Mesodermal cell (in vitro differentiated cells): Measurements from ENCODE around the gene ALS2.
"Not testable (repeated sequence)": the region's sequence is repeated elsewhere in the genome, so short reads cannot be mapped to it uniquely, and the experiment has no call there.

Source experiments
- H3K27ac ChIP-seq: 2 replicates; pipeline ENCODE4 v1.7.0; 2013; ENCODE audit warnings: mild to moderate bottlenecking, low read depth, low read length, moderate library complexity; ENCODE audit not compliant: severe bottlenecking
- H3K36me3 ChIP-seq: 2 replicates; pipeline ENCODE4 v1.7.1; 2013; ENCODE audit warnings: mild to moderate bottlenecking, low read length, moderate library complexity; ENCODE audit not compliant: control insufficient read depth, insufficient read depth
- H3K4me1 ChIP-seq: one replicate; pipeline ENCODE4 v1.7.1; 2013; ENCODE audit warnings: mild to moderate bottlenecking, low read length; ENCODE audit not compliant: insufficient read depth, control insufficient read depth, poor library complexity, severe bottlenecking
- H3K4me3 ChIP-seq: 2 replicates; pipeline ENCODE4 v1.7.0; 2013; ENCODE audit warnings: low read length, control low read depth, mild to moderate bottlenecking; ENCODE audit not compliant: insufficient read depth, poor library complexity, severe bottlenecking; ENCODE audit errors: extremely low read depth
- H3K9me3 ChIP-seq: 2 replicates; pipeline ENCODE4 v1.7.1; 2013; ENCODE audit warnings: mild to moderate bottlenecking, low read length, moderate library complexity; ENCODE audit not compliant: control insufficient read depth
- WGBS, 2 experiments: methylation state at CpG; one replicate each; pipeline ENCODE4 v1.1.5; 2013; ENCODE audit warnings: missing lambda C conversion rate in 2 of 2; ENCODE audit not compliant: insufficient coverage in 2 of 2; 5-methylcytosine and 5-hydroxymethylcytosine counted together

Gene ALS2

GRCh38 chr2:201808027-201808426, 27.3 kb upstream of the ALS2 start:
- Histone ChIP-seq H3K27ac (no peak overlapping the region), H3K4me1 (peaks cover 16% of the 10 kb centered on the region), H3K36me3 (no peaks in the 10 kb centered on the region), H3K4me3 (no peak overlapping the region), H3K9me3 (no peaks in the 10 kb centered on the region)
- 67 to 84% methylated on average over 1 to 2 of the region's 2 CpGs for WGBS, 2 experiments

GRCh38 chr2:201807452-201807999, 26.8 kb upstream of the ALS2 start:
- 46 to 48% methylated on average over 3 to 7 of the region's 8 CpGs for WGBS, 2 experiments
- H3K4me1 ChIP-seq, result peaks cover 16% of the 10 kb centered on the region
- H3K27ac ChIP-seq, result no peak overlapping the region
- no peaks in the 10 kb centered on the region for H3K9me3 ChIP-seq
- no peak overlapping the region for H3K4me3 ChIP-seq
- H3K36me3 ChIP-seq, result no peaks in the 10 kb centered on the region

DNA sequence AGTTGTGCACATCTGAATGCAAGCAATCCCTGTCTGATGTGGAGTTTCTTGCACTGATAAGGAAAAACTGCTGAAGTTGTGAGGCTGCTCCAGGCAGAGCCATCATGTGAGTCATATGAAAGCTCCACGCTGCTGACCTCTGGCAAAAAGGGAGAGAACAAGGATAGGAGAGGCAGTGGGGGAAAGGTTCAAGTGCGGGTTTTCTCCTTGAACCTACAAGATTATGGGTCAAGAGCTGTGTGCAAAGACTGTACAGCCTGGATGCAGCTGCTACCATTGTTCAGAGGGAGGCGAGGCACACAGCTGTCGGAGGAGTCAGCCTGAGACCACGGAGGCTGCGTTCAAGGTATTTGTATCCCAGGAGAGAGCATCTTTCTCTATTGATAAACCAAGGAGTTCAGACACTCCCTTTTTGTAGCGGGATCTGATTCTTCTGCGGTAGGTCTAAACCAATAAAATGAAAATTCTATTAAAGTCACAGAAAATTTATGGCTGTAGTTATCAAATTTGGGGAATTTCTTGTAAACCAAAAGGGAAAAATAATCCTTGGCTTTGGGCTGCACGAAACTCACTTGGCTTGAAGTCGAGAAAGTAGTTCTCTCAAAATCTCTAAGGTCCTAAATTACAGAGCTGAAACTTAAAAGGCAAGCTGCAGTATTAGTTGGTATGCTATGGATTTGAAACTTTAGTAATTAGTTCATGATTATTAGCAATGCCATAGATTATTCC, 25.9 kb upstream of the ALS2 start, which contains the start of gene CDK15:
Gene CDK15 (plus strand): TSS at position 96 of the 729 bp plus-strand sequence. CDS start 128 bp downstream, at position 224.
- Histone ChIP-seq H3K36me3 (no peaks in the 10 kb centered on the region), H3K4me3 (no peak within 1 kb of the TSS), H3K9me3 (no peaks in the 10 kb centered on the region), H3K4me1 (peaks cover 16% of the 10 kb centered on the region), H3K27ac (no peak within 1 kb of the TSS)
- 74 to 90% methylated on average over 4 to 6 of the region's 10 CpGs for WGBS, 2 experiments

DNA sequence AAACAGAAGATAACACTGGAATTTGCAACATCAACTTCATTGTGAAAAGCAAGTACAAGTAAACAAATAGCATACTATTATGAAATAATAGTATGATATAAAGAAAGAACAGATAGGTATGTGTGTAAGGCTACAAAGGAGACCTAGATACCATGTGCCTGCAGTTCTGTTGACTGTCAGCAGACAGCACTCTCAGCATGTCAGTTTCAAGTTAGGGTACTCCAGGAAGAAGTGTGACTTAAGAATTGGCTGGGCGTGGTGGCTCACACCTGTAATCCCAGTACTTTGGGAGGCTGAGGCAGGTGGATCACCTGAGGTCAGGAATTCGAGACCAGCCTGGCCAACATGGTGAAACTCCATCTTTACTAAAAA, 18.2 kb upstream of the ALS2 start:
- not testable (repeated sequence) for H3K4me3 ChIP-seq, H3K4me1 ChIP-seq, H3K9me3 ChIP-seq, H3K27ac ChIP-seq, H3K36me3 ChIP-seq
- WGBS, 2 experiments, result 83% methylated on average over 1 of the region's 2 CpGs; no CpG with 5 or more reads in 1 of the 2 experiments

DNA sequence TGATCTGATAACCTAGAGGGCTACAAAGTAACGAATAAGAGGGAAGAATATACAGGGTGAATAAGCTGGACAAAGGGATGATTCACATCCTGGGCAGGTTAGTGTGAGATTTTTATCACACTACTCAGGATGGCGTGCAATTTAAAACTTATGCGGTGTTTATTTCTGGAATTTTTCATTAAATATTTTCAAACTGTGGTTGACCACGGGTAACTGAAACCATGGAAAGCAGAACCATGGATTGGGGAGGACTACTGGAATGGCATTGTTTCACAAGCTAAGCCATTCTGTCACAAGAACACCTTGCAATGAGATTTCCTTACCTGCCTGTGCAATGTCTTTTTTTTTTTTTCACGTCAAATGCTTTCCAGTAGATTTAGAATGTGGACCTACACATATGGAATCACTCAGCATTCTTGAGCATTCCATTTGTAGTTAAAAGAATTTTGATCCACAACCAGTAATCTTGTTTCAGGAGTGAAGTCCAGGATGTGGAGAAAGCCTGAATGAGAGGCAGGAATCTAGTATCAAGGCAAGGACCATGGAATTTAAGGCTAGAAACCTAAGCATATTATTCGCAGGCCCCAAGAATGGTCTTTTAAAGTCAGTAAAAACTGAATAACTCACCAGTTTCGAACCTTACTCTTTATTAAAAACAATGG, 17.6 kb upstream of the ALS2 start:
- Histone ChIP-seq H3K4me3 (no peak overlapping the region), H3K27ac (no peak overlapping the region), H3K9me3 (no peaks in the 10 kb centered on the region), H3K36me3 (no peaks in the 10 kb centered on the region), H3K4me1 (peaks cover 9% of the 10 kb centered on the region)
- 85 to 95% methylated on average over 3 to 6 of the region's 7 CpGs for WGBS, 2 experiments

GRCh38 chr2:201797175-201797840, 16.6 kb upstream of the ALS2 start:
- H3K36me3 ChIP-seq, result no peaks in the 10 kb centered on the region
- no peaks in the 10 kb centered on the region for H3K9me3 ChIP-seq
- no peak overlapping the region for H3K27ac ChIP-seq
- 80% methylated on average over 2 of the region's 5 CpGs; no CpG with 5 or more reads in 1 of the 2 experiments for WGBS, 2 experiments
- peaks cover 9% of the 10 kb centered on the region for H3K4me1 ChIP-seq
- H3K4me3 ChIP-seq, result no peak overlapping the region

DNA sequence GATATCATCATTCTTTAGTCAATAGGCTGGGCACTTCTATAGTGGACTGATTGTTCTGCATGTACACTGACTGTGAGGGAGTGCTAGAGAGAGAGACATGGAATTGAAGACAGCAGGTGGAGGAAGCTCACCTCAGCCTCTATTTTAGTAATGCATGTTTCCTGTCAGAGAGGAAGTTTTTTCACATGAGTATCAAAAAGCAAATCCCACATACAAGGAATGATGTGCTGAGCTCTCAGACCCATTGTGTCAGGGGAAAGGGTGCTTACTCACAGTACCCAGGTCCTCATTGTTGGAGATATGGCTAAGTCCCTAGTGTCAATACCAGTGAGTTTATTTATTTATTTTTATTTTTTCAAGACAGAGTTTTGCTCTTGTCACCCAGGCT, 15.7 kb upstream of the ALS2 start:
- Histone ChIP-seq H3K36me3 (no peaks in the 10 kb centered on the region), H3K9me3 (no peaks in the 10 kb centered on the region), H3K4me1 (peaks cover 9% of the 10 kb centered on the region), H3K27ac (no peak overlapping the region), H3K4me3 (no peak overlapping the region)

GRCh38 chr2:201795607-201796477, 15.1 kb upstream of the ALS2 start:
- H3K9me3 ChIP-seq, result no peaks in the 10 kb centered on the region
- no peaks in the 10 kb centered on the region for H3K36me3 ChIP-seq
- H3K4me3 ChIP-seq, result no peak overlapping the region
- 0 to 50% methylated on average over 2 of the region's 5 CpGs for WGBS, 2 experiments
- H3K27ac ChIP-seq, result no peak overlapping the region
- H3K4me1 ChIP-seq, result peaks cover 9% of the 10 kb centered on the region

DNA sequence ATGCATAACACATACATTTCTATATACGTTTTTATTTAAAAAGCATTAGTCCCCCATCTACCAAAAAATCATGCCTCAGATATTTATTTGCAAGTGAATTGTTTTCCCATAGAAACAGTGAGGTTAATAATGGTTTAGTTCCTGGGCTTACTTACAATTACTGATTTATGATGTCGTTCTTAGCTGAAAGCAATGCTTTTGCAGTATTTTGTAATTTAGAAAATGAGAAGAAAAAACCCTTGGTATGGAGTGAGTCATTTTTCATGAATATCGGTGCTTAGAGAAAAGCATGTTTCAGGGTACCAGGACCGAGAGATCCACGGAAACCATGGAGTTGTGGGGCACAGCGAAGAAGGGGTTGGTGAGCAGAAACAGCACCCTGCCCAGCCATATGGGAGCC, 13.6 kb upstream of the ALS2 start:
- peaks cover 9% of the 10 kb centered on the region for H3K4me1 ChIP-seq
- no peaks in the 10 kb centered on the region for H3K9me3 ChIP-seq
- WGBS, 2 experiments, result 84 to 95% methylated on average over 3 to 4 of the region's 6 CpGs
- H3K4me3 ChIP-seq, result no peak overlapping the region
- H3K27ac ChIP-seq, result no peak overlapping the region
- no peaks in the 10 kb centered on the region for H3K36me3 ChIP-seq

DNA sequence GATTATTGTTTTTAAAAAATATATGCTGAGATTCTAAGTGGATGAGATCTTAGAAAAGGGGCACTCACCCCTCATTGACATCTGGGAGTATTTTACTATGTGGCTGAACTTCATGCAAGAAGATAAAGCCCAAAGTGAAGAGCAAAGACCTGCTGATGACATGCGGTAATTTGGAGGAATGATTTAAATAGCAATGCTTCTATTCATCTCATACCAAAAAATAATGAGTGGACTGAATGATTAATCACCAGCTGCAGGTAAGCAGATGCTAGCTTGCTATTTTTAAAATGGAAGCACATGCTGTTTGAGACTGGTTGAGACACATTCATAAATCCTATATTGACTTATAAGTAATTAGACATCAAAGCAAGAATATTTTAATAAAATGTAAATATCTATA, 12.9 kb upstream of the ALS2 start:
- no CpG with 5 or more reads among the region's 1 CpG for WGBS, 2 experiments
- peaks cover 9% of the 10 kb centered on the region for H3K4me1 ChIP-seq
- no peaks in the 10 kb centered on the region for H3K9me3 ChIP-seq
- H3K36me3 ChIP-seq, result no peaks in the 10 kb centered on the region
- no peak overlapping the region for H3K4me3 ChIP-seq
- H3K27ac ChIP-seq, result no peak overlapping the region
